NCI-H187 treated with DMSO at 0.1 percent for 48 hours (cell line): ENCODE data around the gene DDIT3.
"Not testable (repeated sequence)": the region's sequence is repeated elsewhere in the genome, so short reads cannot be mapped to it uniquely, and the experiment has no call there.

Experiments
- DNase-seq: peaks from one replicate; lab custom pipeline; 2025; lab: John Stamatoyannopoulos, UW

Gene DDIT3, protein sequence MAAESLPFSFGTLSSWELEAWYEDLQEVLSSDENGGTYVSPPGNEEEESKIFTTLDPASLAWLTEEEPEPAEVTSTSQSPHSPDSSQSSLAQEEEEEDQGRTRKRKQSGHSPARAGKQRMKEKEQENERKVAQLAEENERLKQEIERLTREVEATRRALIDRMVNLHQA

DNA sequence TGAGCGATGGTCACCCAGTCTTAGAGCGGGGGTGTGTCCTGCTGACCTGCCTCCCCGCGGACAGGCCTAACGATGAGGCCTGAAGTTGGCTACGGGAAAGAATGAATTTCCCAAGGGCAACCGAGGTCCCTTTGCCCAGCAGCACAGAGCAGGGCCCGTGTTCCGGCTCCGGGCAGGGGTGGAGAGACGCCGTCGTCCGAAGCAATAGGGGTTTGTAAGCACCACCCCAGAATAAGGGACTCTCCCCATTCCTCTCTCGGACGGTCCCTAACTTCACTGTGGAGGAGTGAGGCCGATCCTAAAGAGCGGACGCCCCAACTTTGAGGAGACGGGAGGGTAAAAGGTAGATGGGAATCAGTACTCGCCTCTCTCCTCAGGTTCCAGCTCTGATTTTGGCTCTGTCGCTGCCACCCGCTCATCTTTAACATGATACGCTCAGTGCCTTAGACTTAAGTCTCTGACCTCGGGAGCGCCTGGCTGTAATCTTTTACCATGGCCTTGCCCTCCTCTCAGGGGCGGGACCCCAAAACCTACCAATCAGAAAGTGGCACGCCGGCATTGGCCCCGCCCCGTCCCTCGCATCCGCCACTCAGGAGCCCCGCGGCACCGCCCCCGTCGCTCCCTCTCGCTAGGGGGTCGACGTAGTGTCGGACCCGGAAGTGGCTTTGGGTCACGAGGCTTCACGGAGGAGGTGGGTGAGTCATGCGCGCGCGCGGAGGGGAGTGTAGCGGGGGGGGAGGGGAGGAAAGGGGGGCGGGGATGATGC lies at the start of gene DDIT3:
DDIT3 (minus strand) TSS at position 462 of the 766 bp plus-strand sequence. CDS start 3,108 bp downstream, outside the sequence.
- DNase-seq: peak; percentile 92

DNA sequence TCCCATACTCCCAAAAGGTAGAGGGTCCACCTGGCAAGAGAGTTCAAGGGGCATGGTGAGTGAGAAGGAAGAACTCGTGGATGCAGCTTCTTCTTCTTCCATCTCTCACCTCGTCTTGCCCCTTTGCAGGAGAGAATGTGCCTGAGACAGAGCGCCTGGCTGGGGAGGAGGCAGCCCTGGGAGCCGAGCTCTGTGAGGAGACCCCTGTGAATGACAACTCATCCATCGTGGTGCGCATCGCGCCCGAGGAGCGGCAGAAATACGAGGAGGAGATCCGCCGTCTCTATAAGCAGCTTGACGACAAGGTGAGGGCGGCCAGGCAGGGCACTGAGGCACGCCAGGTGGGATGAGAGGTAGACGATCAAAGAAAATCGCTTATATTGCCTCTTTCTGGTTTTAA lies 49.5 kb upstream of the DDIT3 start:
- no peak for DNase-seq

DNA sequence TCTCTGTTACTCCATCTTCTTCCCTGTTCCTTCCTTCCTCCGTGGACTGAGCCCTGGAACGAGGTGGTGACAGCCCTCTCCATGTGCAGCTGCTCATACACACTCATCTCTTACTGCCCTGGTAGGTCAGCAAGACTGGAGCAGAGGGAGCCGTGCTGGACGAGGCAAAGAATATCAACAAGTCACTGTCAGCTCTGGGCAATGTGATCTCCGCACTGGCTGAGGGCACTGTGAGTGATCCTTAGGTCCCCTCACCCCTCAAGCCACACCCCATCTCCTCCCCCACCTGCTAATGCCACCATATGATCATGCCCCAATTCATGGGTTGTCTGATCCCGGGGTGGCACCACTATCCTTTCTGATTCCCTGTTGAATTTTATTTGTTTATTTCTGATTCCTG lies 48.5 kb upstream of the DDIT3 start:
- DNase-seq: no peak

DNA sequence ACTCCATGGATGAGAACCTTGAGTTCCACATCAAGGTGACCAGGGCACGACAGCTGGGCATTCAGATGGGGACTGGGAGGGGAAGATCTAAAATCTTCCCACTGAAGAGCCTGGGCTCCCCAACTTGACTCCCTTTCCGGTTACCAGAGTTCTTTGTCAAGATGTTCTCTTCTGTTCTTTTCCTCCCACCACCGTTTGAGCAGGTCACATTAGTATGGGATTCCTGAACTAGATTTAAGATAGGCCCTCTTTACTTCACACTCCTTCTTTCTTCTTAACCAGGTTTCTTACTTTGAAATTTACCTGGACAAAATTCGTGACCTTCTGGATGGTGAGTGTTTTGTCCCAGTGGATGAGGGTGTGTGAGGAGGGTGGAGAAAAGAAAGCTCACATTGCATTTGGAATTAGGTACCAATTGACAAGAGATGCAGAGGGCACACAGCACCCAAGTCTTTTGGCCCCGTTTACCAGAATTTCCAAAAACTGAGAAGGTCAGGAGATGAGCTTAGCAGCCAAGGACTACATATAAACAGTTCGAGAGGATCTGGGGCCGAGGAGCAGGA lies 43.9 kb upstream of the DDIT3 start:
- no peak for DNase-seq

DNA sequence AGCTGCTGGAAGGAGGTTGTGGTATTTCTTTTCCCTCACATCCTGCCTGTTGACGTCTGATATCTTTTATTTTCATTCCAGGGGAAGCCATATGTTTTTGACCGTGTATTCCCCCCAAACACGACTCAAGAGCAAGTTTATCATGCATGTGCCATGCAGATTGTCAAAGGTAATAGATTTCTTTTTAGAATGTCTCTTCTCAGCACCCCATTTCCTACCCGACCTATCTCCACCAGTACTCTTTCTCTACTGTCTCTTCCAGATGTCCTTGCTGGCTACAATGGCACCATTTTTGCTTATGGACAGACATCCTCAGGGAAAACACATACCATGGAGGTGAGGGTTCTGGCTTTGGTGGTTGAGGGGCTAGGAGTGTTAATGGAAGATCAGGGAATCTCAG lies 43.0 kb upstream of the DDIT3 start:
- no peak for DNase-seq

DNA sequence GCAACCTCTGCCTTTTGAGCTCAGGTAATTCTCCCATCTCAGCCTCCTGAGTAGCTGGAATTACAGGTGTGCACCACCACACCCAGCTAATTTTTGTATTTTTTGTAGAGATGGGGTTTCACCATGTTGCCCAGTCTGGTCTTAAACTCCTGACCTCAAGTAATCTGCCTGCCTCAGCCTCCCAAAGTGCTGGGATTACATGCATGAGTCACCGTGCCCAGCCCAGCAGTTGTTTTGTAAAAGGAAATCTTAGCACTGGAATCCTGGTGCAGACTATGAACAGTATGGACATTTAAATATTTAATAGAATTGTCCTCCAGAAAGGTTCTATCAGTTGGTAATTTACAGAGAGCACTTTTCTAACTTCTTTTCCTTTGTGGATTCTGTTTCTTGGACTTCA lies 40.8 kb upstream of the DDIT3 start:
- not testable (repeated sequence) for DNase-seq

DNA sequence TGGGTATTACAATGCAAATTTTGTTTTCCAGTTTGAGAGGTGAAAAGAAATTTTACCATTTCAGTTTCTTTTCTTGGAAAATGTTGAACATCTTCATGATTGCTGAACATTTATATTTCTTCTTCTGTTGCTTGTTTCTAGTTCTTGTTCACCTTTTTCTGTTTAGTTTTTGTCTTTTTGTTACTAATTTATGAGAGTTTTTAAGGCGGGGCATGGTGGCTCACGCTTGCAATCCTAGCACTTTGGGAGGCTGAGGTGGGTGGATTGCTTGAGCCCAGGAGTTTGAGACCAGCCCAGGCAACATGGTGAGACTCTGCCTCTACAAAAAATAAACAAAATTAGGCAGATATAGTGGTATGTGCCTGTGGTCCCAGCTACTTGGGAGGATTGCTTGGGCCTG lies 40.2 kb upstream of the DDIT3 start:
- no peak for DNase-seq

DNA sequence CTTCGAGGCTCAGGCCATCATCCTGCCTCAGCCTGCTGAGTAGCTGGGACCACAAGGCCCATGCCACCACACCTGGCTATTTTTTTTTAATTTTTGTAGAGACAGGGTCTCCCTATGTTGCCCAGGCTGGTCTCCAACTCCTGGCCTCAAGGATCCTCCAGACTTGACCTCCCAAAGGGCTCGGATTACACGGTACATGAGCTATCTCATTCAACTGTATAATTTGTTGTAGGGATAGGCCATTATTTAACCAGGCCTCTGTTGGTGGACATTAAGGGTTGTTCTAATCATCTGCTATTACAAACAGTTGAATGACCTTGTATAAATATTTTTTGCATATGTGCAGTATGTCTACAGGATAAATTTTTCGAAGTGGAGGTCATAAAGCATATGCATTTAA lies 38.5 kb upstream of the DDIT3 start:
- no peak for DNase-seq

DNA sequence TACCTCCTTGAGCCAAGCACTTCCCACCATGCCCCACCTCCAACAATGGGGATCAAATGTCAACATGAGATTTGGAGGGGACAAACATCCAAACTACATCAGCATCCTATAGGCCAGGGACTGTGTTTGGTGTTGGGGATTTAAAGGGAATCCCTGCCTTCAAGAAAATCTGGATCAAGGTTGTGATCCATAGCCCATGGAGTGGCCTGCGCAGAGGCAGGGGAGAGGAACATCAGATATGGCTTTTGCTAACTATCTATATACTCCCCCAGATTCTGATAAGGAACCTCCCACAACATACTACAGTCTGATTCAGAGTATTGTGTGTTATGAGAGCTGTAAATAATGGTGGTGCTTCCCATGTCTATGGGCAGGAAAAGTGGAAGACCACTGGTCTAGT lies 34.6 kb upstream of the DDIT3 start:
- DNase-seq: no peak

DNA sequence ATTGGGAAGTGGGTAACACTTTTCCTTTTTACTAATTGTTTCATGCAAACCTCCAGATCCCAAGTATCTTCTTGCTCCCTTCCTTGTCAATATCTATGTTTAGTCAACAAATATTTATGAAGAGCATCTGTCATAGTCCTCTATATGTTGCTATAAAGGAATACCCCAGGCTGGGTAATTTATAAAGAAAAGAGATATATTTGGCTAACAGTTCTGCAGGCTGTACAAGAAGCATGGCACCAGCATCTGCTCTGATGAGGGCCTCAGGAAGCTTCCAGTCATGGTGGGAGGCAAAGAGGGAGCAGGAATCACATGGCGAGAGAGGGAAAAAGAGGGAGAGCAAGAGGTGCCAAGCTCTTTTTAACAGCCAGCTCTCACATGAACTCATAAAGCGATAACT lies 34.1 kb upstream of the DDIT3 start:
- DNase-seq: no peak

DNA sequence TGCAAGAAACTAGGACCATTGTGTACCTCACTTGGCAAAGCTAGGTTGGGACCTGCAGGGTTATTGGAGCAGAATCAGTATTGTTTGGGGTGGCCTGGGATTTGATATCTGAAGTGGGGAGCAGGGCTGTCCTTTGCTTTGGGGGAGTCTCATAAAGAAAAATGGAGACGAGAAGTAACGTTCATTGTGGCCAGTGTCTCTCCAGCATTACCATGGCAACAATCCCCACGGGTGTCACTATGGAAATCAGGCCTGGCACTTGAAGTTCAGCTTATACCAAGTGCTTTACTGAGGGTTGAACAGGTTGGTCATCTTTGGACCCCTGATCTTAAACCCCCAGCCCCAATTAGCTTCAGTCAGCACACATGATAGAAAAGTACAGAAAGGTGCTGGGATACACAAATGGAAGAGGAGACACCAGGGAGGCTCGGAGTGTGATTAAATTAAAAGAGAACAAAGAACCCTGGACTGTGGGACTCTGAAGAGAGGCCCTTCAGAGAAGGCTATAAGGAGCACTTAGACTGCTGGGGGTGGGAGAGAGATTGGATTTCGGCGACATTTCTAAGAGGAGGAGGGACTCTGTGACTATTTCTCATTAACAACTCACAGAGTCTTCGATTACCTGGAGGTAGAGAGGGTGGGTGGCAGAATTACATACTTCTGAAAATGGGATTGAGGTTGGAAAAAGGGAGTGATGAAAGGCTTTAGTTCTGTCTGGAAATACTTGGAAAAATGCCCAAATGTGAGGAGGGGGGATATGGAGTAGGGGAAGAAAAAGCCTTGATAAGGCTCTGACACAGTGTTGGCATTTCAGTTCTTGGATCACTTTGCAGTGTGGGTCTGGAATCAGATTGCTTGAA lies 33.3 kb upstream of the DDIT3 start:
- DNase-seq: peak; percentile 80

DNA sequence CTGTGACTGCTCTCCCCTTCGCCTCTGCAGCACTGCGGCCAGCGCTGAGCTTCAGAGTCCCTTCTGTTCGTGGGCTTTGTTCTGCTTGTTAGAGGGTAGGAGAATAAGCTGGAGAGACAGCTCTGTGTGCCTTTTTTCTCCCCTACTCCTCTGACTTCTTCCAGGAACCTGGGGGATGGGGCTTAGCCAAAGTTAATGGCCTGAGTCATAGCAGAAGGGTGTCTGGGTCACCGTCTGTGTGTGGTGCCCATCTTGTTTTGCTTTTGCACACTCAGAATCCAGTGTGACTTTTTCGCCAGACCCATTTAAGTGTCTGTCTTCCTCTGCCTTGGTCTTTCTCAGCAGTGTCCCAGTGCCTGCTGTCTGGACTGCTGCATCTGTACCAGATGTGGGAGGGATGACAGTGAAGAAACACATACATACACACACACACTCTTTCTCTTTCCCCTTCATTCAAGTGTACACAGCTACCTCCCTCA lies 32.6 kb upstream of the DDIT3 start:
- peak; percentile 72 for DNase-seq

DNA sequence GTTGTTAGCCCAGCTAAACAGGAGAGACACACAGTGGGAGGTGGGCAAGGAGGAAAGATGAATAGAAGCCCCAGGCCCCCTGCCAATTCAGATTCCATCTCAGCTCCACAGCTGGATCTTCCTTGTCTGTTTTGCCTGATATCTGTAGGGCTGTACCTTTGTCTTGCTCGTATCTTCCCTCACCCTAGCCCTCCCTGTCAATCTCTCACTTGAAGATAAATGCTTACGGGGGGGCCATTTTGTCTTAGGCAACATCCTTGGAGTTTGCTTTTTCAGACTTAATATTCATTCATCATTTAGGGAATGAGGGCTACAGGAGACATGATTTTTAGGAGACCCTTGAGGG lies 32.0 kb upstream of the DDIT3 start:
- no peak for DNase-seq

DNA sequence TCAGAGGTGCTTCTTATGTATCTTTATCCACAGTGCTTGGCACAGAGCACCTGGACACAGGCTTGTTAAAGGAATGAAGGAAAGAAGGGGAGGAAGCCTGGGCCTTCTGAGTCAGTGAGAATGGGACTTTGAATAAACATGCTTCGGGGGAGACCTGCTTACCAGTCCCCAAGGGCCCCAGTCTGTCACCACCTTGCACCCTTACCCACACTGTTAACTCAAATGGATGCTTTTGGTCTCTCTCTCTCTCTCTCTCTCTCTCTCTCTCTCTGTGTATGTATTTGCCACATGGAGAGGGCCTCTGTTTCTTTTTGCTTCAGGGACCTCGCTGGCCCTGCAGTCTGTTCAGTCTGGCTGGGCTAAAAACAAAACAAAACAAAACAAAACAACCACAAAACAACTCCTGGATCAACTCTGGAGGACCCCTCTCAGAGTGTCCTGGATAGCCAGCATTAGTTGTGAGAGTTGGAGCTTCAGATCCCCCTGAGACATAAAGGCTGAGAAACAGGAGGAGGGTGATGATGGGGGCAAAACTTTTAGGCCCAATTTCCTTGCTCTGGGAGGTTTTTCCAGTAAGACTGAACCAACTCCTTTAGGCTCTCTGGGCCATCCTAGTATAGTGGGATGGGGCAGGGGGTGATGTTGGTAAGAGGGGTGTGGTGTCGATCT lies 31.5 kb upstream of the DDIT3 start:
- no peak for DNase-seq

DNA sequence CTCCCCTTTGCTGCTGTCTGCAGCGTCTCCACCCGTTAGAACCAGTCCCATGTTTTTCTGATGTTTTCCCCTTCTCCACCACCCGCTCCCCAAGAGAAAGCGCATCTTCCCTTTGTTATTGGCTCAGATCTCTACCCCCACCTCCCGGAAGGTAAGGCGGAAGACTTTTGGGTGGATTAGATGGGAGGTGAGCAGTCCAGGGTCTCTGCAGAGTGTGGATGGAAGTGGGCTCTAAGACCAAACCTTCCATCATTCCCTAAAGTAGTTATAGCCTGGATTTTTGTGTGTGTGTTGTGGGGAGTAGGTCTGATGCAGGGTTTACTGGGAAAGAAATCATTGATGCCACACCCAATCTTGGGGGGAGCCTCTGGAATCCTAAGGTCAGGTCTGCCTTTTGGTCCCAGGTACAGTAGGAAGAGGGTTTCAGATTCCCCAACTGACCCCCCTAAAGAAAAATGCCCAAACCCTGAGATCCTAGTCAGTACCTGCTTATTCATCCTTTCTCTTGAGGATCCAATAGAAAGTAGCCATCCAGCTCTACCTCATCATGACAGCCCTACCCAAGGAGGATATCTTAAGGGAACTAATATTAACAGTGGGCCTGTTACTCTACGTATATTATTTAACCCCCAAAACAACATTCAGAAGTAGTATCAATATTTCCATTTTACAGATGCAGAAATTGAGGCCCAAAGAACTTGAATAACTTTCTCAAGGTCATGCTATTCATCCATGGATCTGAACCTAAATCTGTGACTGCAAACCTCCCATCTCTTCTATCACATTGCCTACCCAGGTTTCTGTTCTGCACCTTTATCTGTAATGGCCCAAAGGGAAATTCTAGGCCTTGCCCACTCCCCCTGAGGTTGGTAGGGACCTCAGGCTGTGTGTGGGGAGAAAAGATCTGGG lies 30.6 kb upstream of the DDIT3 start:
- DNase-seq: no peak

DNA sequence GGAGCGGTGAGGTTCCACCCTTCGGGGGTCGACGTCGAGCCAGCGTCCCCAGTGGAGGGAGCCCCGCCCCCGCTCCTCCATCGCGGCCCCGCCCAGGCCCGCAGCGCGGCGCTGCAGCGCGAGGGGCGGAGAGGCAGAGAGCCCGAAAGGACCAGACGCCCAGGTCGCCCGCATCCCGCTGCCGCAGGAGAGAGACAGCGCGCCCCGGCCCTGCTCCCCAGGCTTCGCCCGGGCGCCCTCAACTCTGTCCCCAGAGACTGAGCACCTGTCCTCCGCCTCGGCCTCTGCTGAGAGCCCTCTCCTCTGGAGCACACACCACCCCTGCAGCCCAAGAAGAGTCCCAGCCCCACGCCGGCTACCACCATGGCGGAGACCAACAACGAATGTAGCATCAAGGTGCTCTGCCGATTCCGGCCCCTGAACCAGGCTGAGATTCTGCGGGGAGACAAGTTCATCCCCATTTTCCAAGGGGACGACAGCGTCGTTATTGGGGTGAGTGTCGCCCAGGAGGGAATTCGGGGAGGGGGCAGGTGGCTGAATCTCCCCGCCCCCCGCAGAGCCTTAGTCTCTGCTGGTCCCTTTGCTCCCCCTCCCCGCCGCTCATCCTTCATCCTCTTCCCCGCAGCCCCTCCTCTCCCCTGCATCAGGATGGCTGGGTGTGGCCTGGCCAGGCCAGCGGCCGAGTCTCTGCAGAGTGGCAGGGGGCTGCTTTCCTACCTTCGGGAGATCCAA lies 29.8 kb upstream of the DDIT3 start, which contains the start of gene KIF5A:
KIF5A (plus strand) TSS at position 136 of the 732 bp plus-strand sequence; CDS start at position 364, 228 bp downstream.
- no peak for DNase-seq

DNA sequence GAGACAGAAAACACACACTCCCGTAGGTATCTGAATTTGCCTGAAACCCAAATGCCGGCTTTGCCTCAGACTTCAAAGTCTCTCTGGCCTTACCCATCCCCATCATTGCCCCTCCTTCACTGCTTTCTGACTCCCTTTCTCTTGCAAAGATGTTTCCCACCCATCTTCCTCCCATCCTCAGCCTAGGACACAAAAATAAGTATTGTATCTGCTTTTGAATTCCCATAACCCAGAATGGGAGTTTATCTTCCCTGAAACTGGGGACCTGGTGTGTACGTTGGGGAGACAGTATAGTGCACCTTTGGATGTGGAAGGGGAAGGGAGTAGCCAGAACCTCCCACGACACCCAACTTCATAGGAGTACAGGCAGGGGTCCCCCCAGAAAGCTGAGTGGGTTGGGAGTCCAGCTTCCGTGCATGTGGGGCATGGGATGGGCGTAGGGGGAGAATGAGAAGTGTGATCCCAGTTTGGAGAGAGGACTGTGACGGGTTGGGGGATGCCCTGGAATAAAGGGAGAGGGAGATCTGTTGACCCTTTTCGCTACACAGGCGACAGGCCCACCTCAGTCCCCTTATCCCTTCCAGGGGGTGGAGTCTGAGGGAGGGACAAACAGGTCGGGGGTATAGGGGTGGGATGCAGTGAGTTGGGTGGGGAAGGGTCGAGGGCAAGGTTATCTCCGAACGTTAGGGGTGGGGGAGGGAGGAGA lies 29.0 kb upstream of the DDIT3 start:
- DNase-seq: no peak

DNA sequence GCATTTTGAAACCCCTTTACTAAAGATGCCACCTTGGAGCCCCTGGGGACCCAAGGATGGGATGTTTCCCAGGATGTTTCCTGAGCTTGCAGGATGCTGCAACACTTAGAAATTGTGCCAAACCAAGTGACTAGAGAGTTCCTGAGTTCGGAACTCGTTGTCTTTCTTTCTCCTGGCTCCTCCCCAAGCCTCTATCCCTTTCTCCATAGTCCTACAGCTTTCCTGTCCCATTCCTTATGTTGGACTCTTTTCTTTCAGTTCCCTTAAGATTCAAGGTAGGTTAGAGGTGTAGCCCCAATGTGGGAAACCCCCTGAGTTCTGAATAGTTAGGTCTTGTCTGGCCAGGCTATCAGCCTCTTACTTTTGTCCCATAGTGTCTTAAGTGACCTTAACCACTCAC lies 28.2 kb upstream of the DDIT3 start:
- DNase-seq: no peak

DNA sequence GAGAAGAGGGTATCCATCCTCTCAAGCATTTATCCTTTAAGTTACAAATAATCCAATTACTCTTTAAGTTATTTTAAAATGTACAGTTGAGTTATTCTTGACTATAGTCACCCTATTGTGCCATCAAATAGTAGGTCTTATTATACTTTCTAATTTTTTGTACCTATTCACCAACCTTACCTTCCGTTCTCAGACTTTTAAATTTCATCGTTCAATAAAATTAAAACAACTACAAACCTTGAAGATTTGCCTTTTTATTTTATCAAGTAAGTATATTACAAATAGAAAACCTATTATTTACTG lies 27.6 kb upstream of the DDIT3 start:
- DNase-seq: no peak
